CD4-positive, alpha-beta T cell treated with Interleukin-21 for 1 hour (primary cell): Measurements from ENCODE around the gene TFEC.

Experiments used
- DNase-seq: peaks from one replicate; pipeline ENCODE4 v3.0.0-alpha.2; 2020

TFEC gene

GRCh38 chr7:115920367-115920766 lies 110.2 kb downstream of the TFEC start:
- DNase-seq, result no peak

GRCh38 chr7:115914951-115915350 lies 115.6 kb downstream of the TFEC start:
- no peak for DNase-seq

GRCh38 chr7:115911465-115911864 lies 119.1 kb downstream of the TFEC start:
- no peak for DNase-seq

- DNase-seq, result peak; percentile 23
These were observed 119.9 kb downstream of the TFEC start for GRCh38 chr7:115910541-115911164.

GRCh38 chr7:115906731-115907130 lies 123.8 kb downstream of the TFEC start:
- no peak for DNase-seq

GRCh38 chr7:115889669-115889984 lies 140.9 kb downstream of the TFEC start:
- DNase-seq, result no peak

- no peak for DNase-seq
These were observed 141.4 kb downstream of the TFEC start for GRCh38 chr7:115888981-115889668.

GRCh38 chr7:115885550-115885949 lies 145.0 kb downstream of the TFEC start:
- no peak for DNase-seq
